Nephron progenitor cell (in vitro differentiated cells): ENCODE results near the gene ABCG5.

Source experiments
- DNase-seq: peaks from one replicate; pipeline ENCODE4 v3.0.0; 2021
- H3K27ac Mint-ChIP-seq: 2 replicates; pipeline ENCODE4 v1.8.0; 2021; ENCODE audit warnings: mild to moderate bottlenecking, moderate library complexity, mixed read lengths
- H3K27me3 Mint-ChIP-seq: 2 replicates; pipeline ENCODE4 v1.8.0; 2021; ENCODE audit warnings: mild to moderate bottlenecking, low read depth, mixed read lengths; ENCODE audit not compliant: poor library complexity
- H3K36me3 Mint-ChIP-seq: 2 replicates; pipeline ENCODE4 v1.8.0; 2021; ENCODE audit warnings: low read depth, mixed read lengths
- H3K4me1 Mint-ChIP-seq: 2 replicates; pipeline ENCODE4 v1.8.0; 2021; ENCODE audit warnings: mixed read lengths
- H3K4me3 Mint-ChIP-seq: 2 replicates; pipeline ENCODE4 v1.8.0; 2021; ENCODE audit warnings: mild to moderate bottlenecking, moderate library complexity, mixed read lengths
- H3K9me3 Mint-ChIP-seq: 2 replicates; pipeline ENCODE4 v1.8.0; 2021; ENCODE audit warnings: mild to moderate bottlenecking, moderate library complexity, mixed read lengths
- CTCF ChIP-seq: fragments of 200-600 bp; sonication (generic); IDR thresholded peaks from 2 replicates; pipeline ENCODE4 v1.5.0; 2021; ENCODE audit warnings: antibody characterized with exemption

The ABCG5 gene

DNA sequence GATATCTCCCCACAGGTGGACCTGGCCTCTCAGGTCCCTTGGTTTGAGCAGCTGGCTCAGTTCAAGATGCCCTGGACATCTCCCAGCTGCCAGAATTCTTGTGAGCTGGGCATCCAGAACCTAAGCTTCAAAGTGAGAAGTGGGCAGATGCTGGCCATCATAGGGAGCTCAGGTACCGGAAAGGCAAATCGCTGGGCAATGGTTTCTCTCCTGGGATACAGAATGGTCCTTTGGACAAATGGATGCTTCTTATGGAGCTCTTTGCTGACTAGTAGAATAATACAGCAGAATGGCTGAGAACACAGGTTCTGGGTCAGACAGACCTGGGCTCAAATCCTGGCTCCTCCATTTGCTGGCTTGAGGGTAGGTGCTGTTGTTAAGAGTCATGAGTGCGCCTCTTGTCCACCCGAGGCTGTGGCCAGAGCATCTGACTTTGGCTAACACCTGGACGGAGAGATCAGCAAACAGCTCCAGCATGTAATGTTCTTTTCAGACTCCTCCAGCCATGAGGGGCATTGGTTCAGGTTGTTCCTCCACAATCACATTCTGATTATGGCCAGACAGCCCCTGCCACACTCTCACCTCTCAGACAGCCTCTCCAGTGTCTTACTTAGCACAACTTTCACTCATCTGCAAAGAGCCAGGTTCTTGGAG is 7.6 kb upstream of the ABCG5 start:
- Mint-ChIP-seq H3K4me1 (no peaks in the 10 kb centered on the region), H3K27me3 (peaks cover 27% of the 10 kb centered on the region), H3K36me3 (no peaks in the 10 kb centered on the region), H3K9me3 (no peaks in the 10 kb centered on the region), H3K27ac (no peak overlapping the region), H3K4me3 (no peak overlapping the region)
- TF ChIP-seq CTCF = no peak
- no peak for DNase-seq

DNA sequence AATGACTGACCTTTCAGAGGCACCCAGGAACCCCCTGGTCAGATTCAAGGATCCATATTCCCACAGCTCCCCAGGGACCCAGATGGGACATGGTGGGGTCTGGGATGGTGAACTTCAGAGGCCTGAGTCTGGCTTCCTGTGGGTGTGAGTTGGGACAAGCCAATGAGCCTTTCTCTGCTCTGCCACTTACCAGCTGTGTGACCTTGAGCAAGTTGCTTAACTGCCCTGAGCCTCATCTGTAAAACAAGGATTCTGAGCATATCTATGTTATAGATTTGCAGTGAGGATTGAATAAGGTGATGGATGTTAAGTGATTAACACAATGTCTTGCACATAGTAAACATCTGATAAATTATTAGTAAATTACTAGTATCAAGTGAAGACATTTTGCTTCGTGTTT is 6.5 kb upstream of the ABCG5 start:
- no peak overlapping the region for H3K27ac Mint-ChIP-seq
- H3K4me3 Mint-ChIP-seq = no peak overlapping the region
- no peaks in the 10 kb centered on the region for H3K4me1 Mint-ChIP-seq

DNA sequence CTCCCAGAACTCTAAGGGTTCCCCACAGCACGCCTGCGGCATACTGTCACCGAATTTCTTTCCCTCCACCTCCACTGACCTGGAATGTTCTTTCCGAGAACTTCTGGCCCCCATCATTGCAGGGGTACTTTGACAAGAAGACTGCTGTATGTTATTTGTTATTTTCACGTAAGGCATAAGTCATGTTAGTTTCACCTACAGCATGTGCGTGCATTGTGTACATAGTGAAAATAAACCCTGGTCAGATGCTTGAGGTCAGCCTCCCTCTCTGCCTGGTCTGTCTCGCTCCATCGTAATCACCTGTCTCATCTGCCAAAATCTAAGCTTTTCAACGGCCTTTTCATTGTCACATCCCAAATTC is 4.2 kb upstream of the ABCG5 start:
- Mint-ChIP-seq H3K9me3 (no peaks in the 10 kb centered on the region), H3K4me1 (no peaks in the 10 kb centered on the region), H3K36me3 (no peaks in the 10 kb centered on the region), H3K27ac (no peak overlapping the region), H3K27me3 (peaks cover 21% of the 10 kb centered on the region), H3K4me3 (no peak overlapping the region)
- no peak for DNase-seq
- no peak for TF ChIP-seq CTCF

More for the DNA sequence above, 6.5 kb upstream of the ABCG5 start:
- no peak for TF ChIP-seq CTCF
- Mint-ChIP-seq H3K36me3 (no peaks in the 10 kb centered on the region), H3K9me3 (no peaks in the 10 kb centered on the region), H3K27me3 (peaks cover 21% of the 10 kb centered on the region)
- DNase-seq = no peak

GRCh38 chr2:43841949-43842865 is 3.6 kb upstream of the ABCG5 start:
- Mint-ChIP-seq H3K4me3 (no peak overlapping the region), H3K4me1 (no peaks in the 10 kb centered on the region), H3K27ac (no peak overlapping the region), H3K27me3 (peaks cover 21% of the 10 kb centered on the region), H3K9me3 (no peaks in the 10 kb centered on the region), H3K36me3 (no peaks in the 10 kb centered on the region)
- no peak for DNase-seq
- TF ChIP-seq CTCF = no peak

DNA sequence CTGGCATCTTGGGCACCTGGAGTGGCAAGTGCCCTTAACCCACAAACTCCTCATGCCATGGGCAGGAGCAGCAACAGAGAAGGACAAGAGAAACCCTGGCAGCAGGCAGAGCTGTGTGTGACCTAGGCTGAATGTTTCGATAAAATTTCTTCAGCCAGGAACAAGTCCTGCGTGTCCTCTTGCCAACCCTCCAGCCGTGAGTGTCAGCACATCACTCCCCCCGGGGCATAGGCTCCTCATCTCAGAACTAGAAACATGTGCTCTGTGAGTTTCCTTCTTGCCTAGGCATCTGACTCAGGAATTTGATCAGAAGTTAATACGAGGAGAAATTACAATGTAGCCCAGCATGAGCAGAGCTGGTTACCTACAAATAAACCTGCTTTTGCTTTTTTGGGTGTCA is 2.3 kb upstream of the ABCG5 start:
- H3K9me3 Mint-ChIP-seq = no peaks in the 10 kb centered on the region
- H3K36me3 Mint-ChIP-seq = no peaks in the 10 kb centered on the region
- H3K27ac Mint-ChIP-seq = peak overlapping the region; percentile 36
- no peak for DNase-seq
- no peak overlapping the region for H3K4me3 Mint-ChIP-seq
- no peaks in the 10 kb centered on the region for H3K4me1 Mint-ChIP-seq
- H3K27me3 Mint-ChIP-seq = peaks cover 18% of the 10 kb centered on the region
- no peak for TF ChIP-seq CTCF
